ENCODE data around the gene PGM2L1.
"Not testable (repeated sequence)": the region's sequence is repeated elsewhere in the genome, so short reads cannot be mapped to it uniquely, and the experiment has no call there.

PGM2L1 gene

DNA sequence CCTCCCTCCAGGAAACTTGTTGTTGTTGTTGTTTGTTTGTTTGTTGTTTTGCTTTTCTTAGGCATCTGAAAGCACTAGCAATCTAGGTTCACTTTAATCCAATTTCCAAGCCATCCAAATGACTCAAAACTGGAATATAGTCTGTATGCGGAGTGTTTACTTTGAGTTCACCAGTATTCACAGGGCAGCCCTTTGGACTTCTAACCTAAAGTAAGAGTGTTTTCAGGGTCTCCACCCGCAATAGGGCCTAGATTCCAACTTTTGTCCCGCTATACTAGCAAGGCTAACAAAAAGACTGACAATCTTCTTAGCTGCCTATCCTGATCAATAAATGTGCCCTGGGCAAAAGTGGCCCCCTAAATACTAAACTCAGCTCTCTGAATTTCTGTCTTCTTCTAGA, 13.6 kb downstream of the PGM2L1 start:
- no peaks in the 10 kb centered on the region for H3K27me3 Mint-ChIP-seq
- H3K4me3 Mint-ChIP-seq, result no peak overlapping the region
- no peaks in the 10 kb centered on the region for H3K9me3 Mint-ChIP-seq
- H3K36me3 Mint-ChIP-seq, result peaks cover 2% of the 10 kb centered on the region
- H3K4me1 Mint-ChIP-seq, result no peaks in the 10 kb centered on the region
- ATAC-seq (ENCODE audit: low read depth) (no peak), DNase-seq (ENCODE audit: low spot score in 2 of 2) (no peak)
- H3K27ac Mint-ChIP-seq, result no peak overlapping the region

DNA sequence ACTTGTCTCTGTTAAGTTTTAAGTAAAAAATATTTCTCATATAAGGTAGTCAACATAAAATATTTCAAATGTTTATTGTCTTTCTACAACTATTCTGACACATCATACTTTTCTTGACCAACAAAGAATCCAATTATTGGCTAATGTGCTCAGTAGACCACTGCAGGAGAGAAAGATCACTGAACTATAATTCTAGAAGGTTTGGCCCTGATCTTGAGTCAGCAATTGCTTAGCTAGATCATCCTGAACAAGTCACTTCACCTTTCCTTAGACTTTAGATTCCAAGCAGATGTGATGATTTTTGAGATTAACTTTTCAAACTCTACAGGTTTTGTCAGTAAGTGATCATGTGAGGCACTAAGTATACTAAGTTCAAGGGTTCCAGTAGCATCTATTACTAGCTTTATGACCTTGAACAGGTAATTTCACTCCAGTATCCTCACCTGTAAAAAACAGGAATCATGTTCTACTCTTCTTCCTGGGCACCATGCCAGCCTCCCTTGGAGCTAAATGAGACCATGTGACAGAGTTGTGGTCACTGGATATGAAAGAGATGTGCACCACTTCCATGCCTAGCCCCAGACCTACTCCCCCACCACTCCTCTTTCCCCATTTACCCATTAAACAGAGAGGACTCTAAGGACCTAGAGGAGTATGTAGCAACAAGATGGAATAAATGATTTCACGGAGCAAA, 17.3 kb downstream of the PGM2L1 start:
- Mint-ChIP-seq H3K9me3 (no peaks in the 10 kb centered on the region), H3K4me3 (no peak overlapping the region), H3K36me3 (peaks cover 2% of the 10 kb centered on the region), H3K4me1 (no peaks in the 10 kb centered on the region), H3K27me3 (no peaks in the 10 kb centered on the region), H3K27ac (no peak overlapping the region)
- ATAC-seq (ENCODE audit: low read depth) (no peak), DNase-seq (ENCODE audit: low spot score in 2 of 2) (no peak)

DNA sequence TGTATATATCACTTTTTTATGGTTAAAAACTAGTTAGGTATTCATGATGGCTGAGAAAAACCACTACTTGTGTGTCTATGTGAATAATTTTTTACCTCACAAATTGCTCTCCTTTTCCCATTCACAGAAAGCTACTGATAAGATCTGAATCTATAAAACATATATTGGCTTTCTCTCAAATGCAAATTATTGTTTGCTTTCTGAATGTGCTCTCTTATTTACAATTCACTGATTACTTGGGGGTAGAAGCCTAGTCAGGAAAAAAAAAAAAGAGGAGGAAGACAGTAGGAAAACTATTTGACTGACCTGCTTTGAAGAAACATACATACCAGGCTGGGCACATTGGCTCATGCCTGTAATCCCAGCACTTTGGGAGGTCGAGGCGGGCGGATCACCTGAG, 20.5 kb downstream of the PGM2L1 start:
- no peaks in the 10 kb centered on the region for H3K27me3 Mint-ChIP-seq
- no peak overlapping the region for H3K27ac Mint-ChIP-seq
- no peak for ATAC-seq (ENCODE audit: low read depth)
- H3K36me3 Mint-ChIP-seq, result peaks cover 2% of the 10 kb centered on the region
- H3K4me3 Mint-ChIP-seq, result no peak overlapping the region
- no peaks in the 10 kb centered on the region for H3K4me1 Mint-ChIP-seq
- no peaks in the 10 kb centered on the region for H3K9me3 Mint-ChIP-seq
- DNase-seq (ENCODE audit: low spot score in 2 of 2), result no peak

DNA sequence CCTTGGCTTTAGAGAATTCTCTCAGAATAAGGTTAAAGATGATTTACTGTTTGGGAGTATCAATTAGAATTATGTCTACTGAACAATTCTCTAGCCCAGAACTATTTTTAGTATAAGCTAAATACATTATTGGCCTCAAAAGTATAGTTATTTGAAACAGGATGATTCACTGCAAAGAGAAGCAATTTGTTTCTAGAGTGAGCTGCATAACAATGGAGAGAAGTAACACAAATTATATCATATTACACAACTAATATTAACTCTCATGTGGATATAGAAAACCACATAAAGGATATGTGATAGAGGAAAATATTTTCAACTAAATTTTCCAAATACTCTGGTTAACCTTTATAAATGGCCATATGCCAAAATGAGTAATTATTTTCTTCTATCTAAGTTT, 24.9 kb downstream of the PGM2L1 start:
- Mint-ChIP-seq H3K9me3 (no peaks in the 10 kb centered on the region), H3K27ac (no peak overlapping the region), H3K27me3 (no peaks in the 10 kb centered on the region), H3K4me1 (no peaks in the 10 kb centered on the region), H3K36me3 (peaks cover 4% of the 10 kb centered on the region), H3K4me3 (no peak overlapping the region)
- ATAC-seq (ENCODE audit: low read depth) (no peak), DNase-seq (ENCODE audit: low spot score in 2 of 2) (no peak)

- peaks cover 4% of the 10 kb centered on the region for H3K36me3 Mint-ChIP-seq
- H3K9me3 Mint-ChIP-seq, result no peaks in the 10 kb centered on the region
- no peak overlapping the region for H3K4me3 Mint-ChIP-seq
- no peaks in the 10 kb centered on the region for H3K4me1 Mint-ChIP-seq
- H3K27ac Mint-ChIP-seq, result no peak overlapping the region
- no peaks in the 10 kb centered on the region for H3K27me3 Mint-ChIP-seq
- DNase-seq (ENCODE audit: low spot score in 2 of 2), result no peak
- ATAC-seq (ENCODE audit: low read depth), result no peak
Observed at GRCh38 chr11:74371269-74372052, 26.8 kb downstream of the PGM2L1 start.

- no peaks in the 10 kb centered on the region for H3K9me3 Mint-ChIP-seq
- ATAC-seq (ENCODE audit: low read depth), result no peak
- no peak overlapping the region for H3K27ac Mint-ChIP-seq
- H3K4me3 Mint-ChIP-seq, result no peak overlapping the region
- H3K4me1 Mint-ChIP-seq, result no peaks in the 10 kb centered on the region
- DNase-seq (ENCODE audit: low spot score in 2 of 2), result no peak
- peaks cover 7% of the 10 kb centered on the region for H3K36me3 Mint-ChIP-seq
- no peaks in the 10 kb centered on the region for H3K27me3 Mint-ChIP-seq
Observed at GRCh38 chr11:74370123-74370522, 28.1 kb downstream of the PGM2L1 start.

- Mint-ChIP-seq H3K27ac (no peak overlapping the region), H3K4me1 (no peaks in the 10 kb centered on the region), H3K9me3 (no peaks in the 10 kb centered on the region), H3K27me3 (no peaks in the 10 kb centered on the region), H3K36me3 (peaks cover 10% of the 10 kb centered on the region), H3K4me3 (no peak overlapping the region)
- DNase-seq (ENCODE audit: low spot score in 2 of 2) (no peak), ATAC-seq (ENCODE audit: low read depth) (no peak)
Observed at GRCh38 chr11:74367881-74368280, 30.4 kb downstream of the PGM2L1 start.

DNA sequence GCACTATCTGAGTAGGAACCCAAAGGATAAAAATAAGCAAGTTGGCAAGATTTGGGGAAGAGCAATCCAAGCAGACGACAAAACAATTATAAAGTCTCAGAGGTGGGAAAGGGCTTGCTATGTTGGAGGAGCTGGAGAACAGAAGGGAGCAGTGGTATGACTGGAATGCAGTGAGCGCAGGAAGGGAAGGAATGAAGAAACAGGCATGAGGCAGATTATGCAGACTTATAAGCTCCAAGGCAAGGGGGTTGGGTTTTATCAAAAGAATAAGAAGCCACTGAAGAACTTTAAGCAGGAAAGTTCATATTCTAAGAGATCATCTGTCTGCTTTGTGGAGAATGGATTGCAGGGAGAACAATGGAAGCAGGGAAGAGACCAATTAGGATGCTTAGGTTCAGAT, 31.7 kb downstream of the PGM2L1 start:
- Mint-ChIP-seq H3K27ac (no peak overlapping the region), H3K27me3 (no peaks in the 10 kb centered on the region), H3K4me3 (no peak overlapping the region), H3K36me3 (peaks cover 20% of the 10 kb centered on the region), H3K4me1 (no peaks in the 10 kb centered on the region), H3K9me3 (no peaks in the 10 kb centered on the region)
- ATAC-seq (ENCODE audit: low read depth) (no peak), DNase-seq (ENCODE audit: low spot score in 2 of 2) (no peak)

- not testable (repeated sequence) for H3K27me3 Mint-ChIP-seq; DNase-seq (ENCODE audit: low spot score in 2 of 2); H3K4me1 Mint-ChIP-seq; H3K9me3 Mint-ChIP-seq; H3K4me3 Mint-ChIP-seq; ATAC-seq (ENCODE audit: low read depth); H3K27ac Mint-ChIP-seq
- peaks cover 26% of the 10 kb centered on the region for H3K36me3 Mint-ChIP-seq
Observed at GRCh38 chr11:74365805-74366204, 32.4 kb downstream of the PGM2L1 start.

- DNase-seq (ENCODE audit: low spot score in 2 of 2), result no peak
- no peak overlapping the region for H3K4me3 Mint-ChIP-seq
- H3K27me3 Mint-ChIP-seq, result no peaks in the 10 kb centered on the region
- ATAC-seq (ENCODE audit: low read depth), result no peak
- no peak overlapping the region for H3K27ac Mint-ChIP-seq
- no peaks in the 10 kb centered on the region for H3K9me3 Mint-ChIP-seq
- H3K36me3 Mint-ChIP-seq, result peaks cover 45% of the 10 kb centered on the region
- H3K4me1 Mint-ChIP-seq, result no peaks in the 10 kb centered on the region
Observed at GRCh38 chr11:74357449-74357848, 40.8 kb downstream of the PGM2L1 start.

GRCh38 chr11:74355626-74356025, 42.6 kb downstream of the PGM2L1 start:
- Mint-ChIP-seq H3K36me3 (peaks cover 32% of the 10 kb centered on the region), H3K9me3 (no peaks in the 10 kb centered on the region), H3K27me3 (no peaks in the 10 kb centered on the region), H3K27ac (no peak overlapping the region), H3K4me3 (no peak overlapping the region), H3K4me1 (no peaks in the 10 kb centered on the region)
- DNase-seq (ENCODE audit: low spot score in 2 of 2), result no peak
- no peak for ATAC-seq (ENCODE audit: low read depth)

DNA sequence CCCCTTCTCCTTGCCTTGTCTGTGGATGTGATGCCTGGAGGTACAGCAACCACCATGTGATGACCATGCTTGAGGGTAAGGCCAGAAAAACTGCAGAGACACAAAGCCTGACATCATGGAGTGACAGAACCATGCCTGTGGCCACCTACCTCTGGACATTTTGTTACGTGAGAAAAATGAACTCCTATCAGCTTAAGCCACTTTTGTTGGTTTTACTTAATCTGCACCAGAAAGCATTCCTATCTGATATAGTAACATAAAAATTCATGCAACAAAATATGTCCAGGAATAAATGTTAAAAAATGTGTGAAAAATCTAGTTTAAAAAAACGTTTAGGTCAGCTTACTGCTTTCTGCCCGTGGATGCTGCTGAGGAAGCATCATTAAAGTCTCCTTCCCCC, 44.2 kb downstream of the PGM2L1 start:
- H3K27ac Mint-ChIP-seq, result no peak overlapping the region
- no peaks in the 10 kb centered on the region for H3K4me1 Mint-ChIP-seq
- ATAC-seq (ENCODE audit: low read depth) (no peak), DNase-seq (ENCODE audit: low spot score in 2 of 2) (no peak)
- H3K4me3 Mint-ChIP-seq, result no peak overlapping the region
- H3K36me3 Mint-ChIP-seq, result peaks cover 23% of the 10 kb centered on the region
- H3K9me3 Mint-ChIP-seq, result no peaks in the 10 kb centered on the region
- H3K27me3 Mint-ChIP-seq, result no peaks in the 10 kb centered on the region

GRCh38 chr11:74347381-74347780, 50.9 kb downstream of the PGM2L1 start:
- H3K36me3 Mint-ChIP-seq, result peaks cover 18% of the 10 kb centered on the region

GRCh38 chr11:74345420-74345819, 52.8 kb downstream of the PGM2L1 start:
- DNase-seq (ENCODE audit: low spot score in 2 of 2) (no peak), ATAC-seq (ENCODE audit: low read depth) (no peak)
- H3K4me1 Mint-ChIP-seq, result no peaks in the 10 kb centered on the region
- H3K27ac Mint-ChIP-seq, result no peak overlapping the region
- no peak overlapping the region for H3K4me3 Mint-ChIP-seq
- H3K27me3 Mint-ChIP-seq, result no peaks in the 10 kb centered on the region
- peaks cover 22% of the 10 kb centered on the region for H3K36me3 Mint-ChIP-seq
- no peaks in the 10 kb centered on the region for H3K9me3 Mint-ChIP-seq

More at GRCh38 chr11:74347381-74347780, 50.9 kb downstream of the PGM2L1 start:
- Mint-ChIP-seq H3K27ac (no peak overlapping the region), H3K4me1 (no peaks in the 10 kb centered on the region), H3K27me3 (no peaks in the 10 kb centered on the region), H3K4me3 (no peak overlapping the region), H3K9me3 (no peaks in the 10 kb centered on the region)
- no peak for ATAC-seq (ENCODE audit: low read depth)
- no peak for DNase-seq (ENCODE audit: low spot score in 2 of 2)

- peaks cover 30% of the 10 kb centered on the region for H3K36me3 Mint-ChIP-seq
- no peaks in the 10 kb centered on the region for H3K27me3 Mint-ChIP-seq
Observed at GRCh38 chr11:74341921-74342320, 56.3 kb downstream of the PGM2L1 start.

More at GRCh38 chr11:74341921-74342320, 56.3 kb downstream of the PGM2L1 start:
- Mint-ChIP-seq H3K4me1 (no peaks in the 10 kb centered on the region), H3K9me3 (no peaks in the 10 kb centered on the region), H3K4me3 (no peak overlapping the region), H3K27ac (no peak overlapping the region)
- no peak for DNase-seq (ENCODE audit: low spot score in 2 of 2)
- ATAC-seq (ENCODE audit: low read depth), result no peak
